H1 (cell line): Measurements from ENCODE around the gene SH3RF3. TPM values are rescaled to one million over a fixed set of nuclear protein-coding genes. Genes with fewer than 3 reads are reported as not detected.

Experiments used
- CTCF ChIA-PET: fragments of 300-600 bp; sonication (Branson Sonifier 250); formaldehyde crosslinking; loops from one replicate; lab custom pipeline; 2021; ENCODE audit not compliant: partially characterized antibody; lab: Charles Lee
- POLR2A ChIA-PET: fragments of 300-600 bp; sonication (Branson Sonifier 250); formaldehyde crosslinking; loops from one replicate; lab custom pipeline; 2021; ENCODE audit warnings: inconsistent platforms; ENCODE audit not compliant: partially characterized antibody; lab: Charles Lee
- DNase-seq, 2 experiments: peaks; one replicate each; pipeline versions ENCODE4 v3.0.0 to v3.0.0-alpha.2; 2010 to 2022; ENCODE audit warnings: low spot score in 2 of 2, low read depth in 1 of 2, mixed read lengths in 1 of 2
- FAIRE-seq: peaks from 2 replicates; lab custom pipeline; 2011; peaks lifted over from hg19 to GRCh38; lab: Jason Lieb, UNC
- H2AFZ ChIP-seq: 2 replicates; pipeline ENCODE4 v1.8.1; 2012; ENCODE audit warnings: low read length, inconsistent platforms
- H2AK5ac ChIP-seq: 2 replicates; pipeline ENCODE4 v1.6.1; 2013; ENCODE audit warnings: low read depth, low read length
- H2BK120ac ChIP-seq: replicated peaks from 2 replicates; pipeline ENCODE3; 2013; ENCODE audit warnings: low read depth, low read length, inconsistent platforms
- H2BK12ac ChIP-seq: 2 replicates; pipeline ENCODE4 v1.6.1; 2013; ENCODE audit warnings: low read depth, low read length
- H2BK15ac ChIP-seq: 2 replicates; pipeline ENCODE4 v1.6.1; 2013; ENCODE audit warnings: low read length
- H2BK20ac ChIP-seq: 2 replicates; pipeline ENCODE4 v1.6.1; 2013; ENCODE audit warnings: low read length
- H2BK5ac ChIP-seq: 2 replicates; pipeline ENCODE4 v1.6.1; 2013; ENCODE audit warnings: low read depth, low read length
- H3K14ac ChIP-seq: 2 replicates; pipeline ENCODE4 v1.6.1; 2013; ENCODE audit warnings: inconsistent platforms; ENCODE audit not compliant: insufficient read length
- H3K18ac ChIP-seq: 2 replicates; pipeline ENCODE4 v1.6.1; 2013; ENCODE audit warnings: low read length; ENCODE audit errors: extremely low read depth
- H3K23ac ChIP-seq: 2 replicates; pipeline ENCODE4 v1.6.1; 2013; ENCODE audit warnings: inconsistent platforms; ENCODE audit not compliant: insufficient read length
- H3K23me2 ChIP-seq: 2 replicates; pipeline ENCODE4 v1.6.1; 2013; ENCODE audit warnings: low read depth, low read length
- H3K27ac ChIP-seq: 2 replicates; pipeline ENCODE4 v1.6.1; 2011; ENCODE audit warnings: low read depth, low read length, inconsistent platforms
- H3K27me3 ChIP-seq, 4 experiments: replicated peaks in 1 of 4; 1 replicate in 1 of 4; 2 replicates in 3 of 4; pipeline versions ENCODE4 v1.6.1 to v1.8.1; 2011 to 2013; ENCODE audit warnings: low read length in 3 of 4, mild to moderate bottlenecking in 3 of 4, inconsistent platforms in 2 of 4, mixed read lengths in 2 of 4, moderate library complexity in 1 of 4; ENCODE audit not compliant: control insufficient read depth in 3 of 4, insufficient read depth in 3 of 4; ENCODE audit errors: extremely low read depth in 1 of 4
- H3K36me3 ChIP-seq, 4 experiments: 2 replicates each; pipeline versions ENCODE4 v1.6.1 to v1.8.1; 2011 to 2013; ENCODE audit warnings: mild to moderate bottlenecking in 4 of 4, low read length in 3 of 4, moderate library complexity in 2 of 4, control low read depth in 1 of 4, inconsistent platforms in 1 of 4; ENCODE audit not compliant: insufficient read depth in 4 of 4, control insufficient read depth in 2 of 4
- H3K4ac ChIP-seq: replicated peaks from 2 replicates; pipeline ENCODE3; 2013; ENCODE audit warnings: low read length, low read depth, mixed read lengths, inconsistent platforms; ENCODE audit not compliant: insufficient read length
- H3K4me1 ChIP-seq, 4 experiments: replicated peaks in 1 of 4; 1 replicate in 1 of 4; 2 replicates in 3 of 4; pipeline versions ENCODE4 v1.6.1 to v1.8.1; 2011 to 2013; ENCODE audit warnings: low read length in 3 of 4, inconsistent platforms in 2 of 4, mixed read lengths in 1 of 4; ENCODE audit not compliant: insufficient read depth in 4 of 4, control insufficient read depth in 3 of 4
- H3K4me2 ChIP-seq, 2 experiments: 2 replicates each; pipeline versions ENCODE4 v1.6.1 to v1.8.1; 2011 to 2013; ENCODE audit warnings: low read depth in 2 of 2, low read length in 2 of 2, control low read depth in 1 of 2, inconsistent platforms in 1 of 2, mild to moderate bottlenecking in 1 of 2; ENCODE audit not compliant: insufficient read depth in 1 of 2
- H3K4me3 ChIP-seq, 4 experiments: fragments of 200-600, 300-600 bp in 1 of 4; sonication (generic), shearing (Covaris generic), sonication (Bioruptor Twin) in 1 of 4; 2 replicates each; pipeline versions ENCODE4 v1.5.1 to v1.8.1; 2011 to 2016; ENCODE audit warnings: low read length in 4 of 4, low read depth in 3 of 4, control low read depth in 2 of 4, inconsistent platforms in 2 of 4, mild to moderate bottlenecking in 2 of 4, mixed read lengths in 1 of 4, moderate library complexity in 1 of 4; ENCODE audit not compliant: insufficient read depth in 2 of 4; ENCODE audit errors: extremely low read depth in 1 of 4
- H3K56ac ChIP-seq: replicated peaks from 2 replicates; pipeline ENCODE3; 2013; ENCODE audit warnings: low read depth, mild to moderate bottlenecking, mixed read lengths, low read length, inconsistent platforms; ENCODE audit not compliant: insufficient read length
- H3K79me1 ChIP-seq: 2 replicates; pipeline ENCODE4 v1.6.1; 2013; ENCODE audit warnings: low read depth, low read length, control low read depth
- H3K79me2 ChIP-seq, 2 experiments: 2 replicates each; pipeline versions ENCODE4 v1.6.1 to v1.8.1; 2012 to 2013; ENCODE audit warnings: low read length in 2 of 2, mild to moderate bottlenecking in 2 of 2, inconsistent platforms in 1 of 2; ENCODE audit not compliant: insufficient read depth in 2 of 2, control insufficient read depth in 1 of 2
- H3K9ac ChIP-seq, 4 experiments: replicated peaks in 1 of 4; 1 replicate in 1 of 4; 2 replicates in 3 of 4; pipeline versions ENCODE4 v1.6.1 to v1.8.1; 2011 to 2013; ENCODE audit warnings: low read depth in 3 of 4, low read length in 3 of 4, control low read depth in 2 of 4, mild to moderate bottlenecking in 2 of 4, moderate library complexity in 2 of 4, inconsistent platforms in 1 of 4; ENCODE audit errors: extremely low read depth in 1 of 4
- H3K9me3 ChIP-seq, 2 experiments: 2 replicates each; pipeline versions ENCODE4 v1.6.1 to v1.8.1; 2012 to 2013; ENCODE audit warnings: mild to moderate bottlenecking in 2 of 2, moderate library complexity in 2 of 2, control low read depth in 1 of 2, inconsistent platforms in 1 of 2, low read depth in 1 of 2, low read length in 1 of 2, mixed read lengths in 1 of 2; ENCODE audit not compliant: insufficient read depth in 2 of 2
- H4K20me1 ChIP-seq, 2 experiments: replicated peaks in 1 of 2; 2 replicates each; pipeline versions ENCODE3 to v1.8.1; 2011 to 2013; ENCODE audit warnings: inconsistent platforms in 2 of 2, low read length in 2 of 2, mild to moderate bottlenecking in 1 of 2; ENCODE audit not compliant: insufficient read depth in 2 of 2, control insufficient read depth in 1 of 2
- H4K5ac ChIP-seq: 2 replicates; pipeline ENCODE4 v1.6.1; 2013; ENCODE audit warnings: low read length, low read depth, mixed read lengths, inconsistent platforms; ENCODE audit not compliant: insufficient read length
- H4K8ac ChIP-seq: 2 replicates; pipeline ENCODE4 v1.8.0; 2013; ENCODE audit warnings: mild to moderate bottlenecking, moderate library complexity, low read length, inconsistent platforms; ENCODE audit not compliant: insufficient read depth; ENCODE audit errors: extremely low read depth
- H4K91ac ChIP-seq: replicated peaks from 2 replicates; pipeline ENCODE3; 2013; ENCODE audit warnings: low read length, mixed read lengths, inconsistent platforms; ENCODE audit not compliant: insufficient read length
- CBX5 ChIP-seq: fragments of 300-800, 300-1000 bp; sonication (generic); IDR thresholded peaks from 2 replicates; pipeline ENCODE4 v1.7.1; 2016; ENCODE audit warnings: antibody characterized with exemption, low read length, low read depth
- EGR1 ChIP-seq: IDR thresholded peaks from 2 replicates; pipeline ENCODE4 v1.6.1; 2011; ENCODE audit warnings: low read depth, low read length, borderline replicate concordance
- JUND ChIP-seq: IDR thresholded peaks from 2 replicates; pipeline ENCODE4 v1.6.1; 2011; ENCODE audit warnings: mild to moderate bottlenecking, improper control_type of control experiment, low read length
- NRF1 ChIP-seq: IDR thresholded peaks from 2 replicates; pipeline ENCODE4 v1.6.1; 2011; ENCODE audit warnings: mild to moderate bottlenecking, low read depth, low read length, improper control_type of control experiment
- POLR2A ChIP-seq, 2 experiments: IDR thresholded peaks; 1 replicate in 1 of 2; 2 replicates in 1 of 2; pipeline ENCODE4 v1.6.1; 2011; ENCODE audit warnings: low read depth in 2 of 2, low read length in 2 of 2, mild to moderate bottlenecking in 2 of 2; ENCODE audit errors: control extremely low read depth in 1 of 2
- RBBP5 ChIP-seq: IDR thresholded peaks from 2 replicates; pipeline ENCODE4 v1.7.1; 2012; ENCODE audit warnings: low read depth, mild to moderate bottlenecking, inconsistent platforms, low read length, moderate library complexity, borderline replicate concordance
- SIRT6 ChIP-seq: IDR thresholded peaks from one replicate; pipeline ENCODE4 v1.7.1; 2012; ENCODE audit warnings: low read length, inconsistent platforms
- TBP ChIP-seq: IDR thresholded peaks from 2 replicates; pipeline ENCODE4 v1.6.1; 2011; ENCODE audit warnings: low read depth, low read length, improper control_type of control experiment
- WGBS, 2 experiments: shearing (Covaris generic) in 1 of 2; methylation state at CpG; one replicate each; pipeline versions ENCODE4 v1.1.6 to v1.1.7; 2013 to 2015; ENCODE audit warnings: low lambda C conversion rate in 2 of 2, mixed read lengths in 2 of 2, inconsistent platforms in 1 of 2, low coverage in 1 of 2, missing lambda C conversion rate in 1 of 2; ENCODE audit not compliant: insufficient replicate concordance in 2 of 2, insufficient coverage in 1 of 2, insufficient read length in 1 of 2; ENCODE audit errors: extremely low coverage in 1 of 2, missing lambda C conversion rate in 1 of 2; 5-methylcytosine and 5-hydroxymethylcytosine counted together
- polyA plus RNA-seq, 7 experiments: library from polyadenylated mRNA; depleted of rRNA in 3 of 7; stranded (reverse) in 5 of 7; unstranded in 2 of 7; fragments of >200 nt in 5 of 7; fragments of 200-250 nt in 2 of 7; gene quantifications; 1 replicate in 5 of 7; 2 replicates in 1 of 7; 4 replicates in 1 of 7; pipeline versions ENCODE4 v1.2.1 to v1.2.3, GENCODE V29; 2011 to 2013; ENCODE audit warnings: missing spikeins in 2 of 7, mixed read lengths in 2 of 7
- total RNA-seq: library from RNA; stranded (reverse); fragmentation: NEBNext Ultra II Directional; extraction: Animal tissue kit (Norgen Biotek cat#: 25700); gene quantifications from 2 replicates; pipeline ENCODE4 v1.2.1, GENCODE V29; 2021

Gene SH3RF3
- total and polyA plus RNA-seq, 2 of the 8 experiments (the other 6 are each of a cell fraction or from before 2014, with no cell fraction given): 0.11 to 0.65 TPM

DNA sequence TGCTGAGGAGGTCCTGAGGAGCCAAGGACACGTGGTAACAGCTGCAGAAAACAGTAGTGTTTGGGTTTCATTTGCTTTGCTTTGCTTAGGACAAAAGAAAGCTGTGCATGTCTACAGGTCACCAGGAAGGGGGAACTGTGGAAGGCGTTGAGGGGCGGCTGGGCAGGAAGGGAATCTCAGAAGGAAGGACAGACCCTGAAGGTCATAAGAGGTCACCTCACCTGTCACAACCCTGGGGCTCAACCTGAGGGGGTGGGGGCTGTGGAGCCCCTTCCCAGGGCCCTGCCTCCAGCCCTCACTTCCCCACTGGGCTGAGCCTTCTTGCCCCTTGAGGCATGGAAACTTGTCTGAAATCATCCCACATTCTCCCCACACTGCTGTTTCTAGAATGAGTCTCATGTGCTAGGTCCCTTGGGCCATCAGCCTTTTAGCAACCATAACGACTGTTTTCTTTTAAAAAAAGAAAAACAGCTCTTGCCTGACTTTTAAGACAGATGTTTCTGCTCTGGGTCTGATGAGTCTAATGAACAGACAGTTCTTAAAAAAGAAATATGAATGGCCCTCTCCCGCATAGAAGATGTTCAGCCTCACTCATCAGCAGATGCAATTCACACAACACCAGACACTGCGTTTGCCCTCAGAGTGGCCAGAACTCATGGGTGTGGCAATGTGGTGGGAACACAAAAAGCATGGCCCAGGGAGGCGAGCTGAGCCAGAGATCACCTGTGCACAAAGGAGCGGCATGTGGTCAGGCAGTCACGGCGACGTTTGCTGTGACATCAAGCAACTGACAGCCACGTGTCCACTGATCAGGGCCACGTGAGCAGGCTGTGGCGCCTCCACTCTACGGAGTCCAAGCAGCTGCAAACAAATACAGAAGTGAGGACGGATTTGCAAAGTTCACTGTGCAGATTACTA lies 400.8 kb downstream of the SH3RF3 start:
- FAIRE-seq (no peak), DNase-seq (no peak)
- Histone ChIP-seq H4K8ac (no peak overlapping the region), H2BK15ac (no peak overlapping the region), H3K4me3 (no peak overlapping the region), H3K9ac (no peak overlapping the region), H2AFZ (no peak overlapping the region), H3K23me2 (peaks cover 2% of the 10 kb centered on the region; the same call in 1 of the 2 replicates), H2BK12ac (no peak overlapping the region), H3K79me1 (no peaks in the 10 kb centered on the region), H3K4ac (no peak overlapping the region), H3K4me1 (no peaks in the 10 kb centered on the region), H2BK120ac (no peak overlapping the region), H4K91ac (no peak overlapping the region), H3K56ac (no peak overlapping the region), H3K9me3 (no peaks in the 10 kb centered on the region), H3K27me3 (no peaks in the 10 kb centered on the region), H3K36me3 (no peaks in the 10 kb centered on the region), H2AK5ac (no peak overlapping the region), H3K79me2 (no peaks in the 10 kb centered on the region), H3K18ac (no peak overlapping the region), H4K20me1 (no peaks in the 10 kb centered on the region), H2BK20ac (no peak overlapping the region), H2BK5ac (no peak overlapping the region), H3K27ac (no peak overlapping the region), H3K14ac (no peak overlapping the region), H3K4me2 (no peak overlapping the region), H3K23ac (no peak overlapping the region), H4K5ac (no peak overlapping the region)
- ChIA-PET CTCF (interaction anchor here (0.5 to 7.9 kb wide), 5 partner anchors 11 to 310 kb away, joined by 3 to 67 read pairs (median 4); no protein-coding TSS in a partner anchor), POLR2A (interaction anchor here (1.5 kb wide), 1 partner anchor 10 kb away, joined by 8 read pairs; no protein-coding TSS in a partner anchor)
- WGBS, 2 experiments: 92% methylated on average over 16 of the region's 16 CpGs; no CpG with 5 or more reads in 1 of the 2 experiments
- no peak for TF ChIP-seq JUND
- no peak for TF ChIP-seq RBBP5
- TF ChIP-seq EGR1: no peak
- TF ChIP-seq POLR2A (IDR thresholded peaks at IDR 0.05; ENCODE audit: control extremely low read depth in 1 of 2, low read depth in 2 of 2, low read length in 2 of 2): no peak
- no peak for TF ChIP-seq CBX5
- no peak for TF ChIP-seq NRF1
- TF ChIP-seq TBP: no peak
- no peak for TF ChIP-seq SIRT6
